ENCODE measurements around the gene CARD11.
"Not testable (repeated sequence)": the region's sequence is repeated elsewhere in the genome, so short reads cannot be mapped to it uniquely, and the experiment has no call there.

The CARD11 gene

DNA sequence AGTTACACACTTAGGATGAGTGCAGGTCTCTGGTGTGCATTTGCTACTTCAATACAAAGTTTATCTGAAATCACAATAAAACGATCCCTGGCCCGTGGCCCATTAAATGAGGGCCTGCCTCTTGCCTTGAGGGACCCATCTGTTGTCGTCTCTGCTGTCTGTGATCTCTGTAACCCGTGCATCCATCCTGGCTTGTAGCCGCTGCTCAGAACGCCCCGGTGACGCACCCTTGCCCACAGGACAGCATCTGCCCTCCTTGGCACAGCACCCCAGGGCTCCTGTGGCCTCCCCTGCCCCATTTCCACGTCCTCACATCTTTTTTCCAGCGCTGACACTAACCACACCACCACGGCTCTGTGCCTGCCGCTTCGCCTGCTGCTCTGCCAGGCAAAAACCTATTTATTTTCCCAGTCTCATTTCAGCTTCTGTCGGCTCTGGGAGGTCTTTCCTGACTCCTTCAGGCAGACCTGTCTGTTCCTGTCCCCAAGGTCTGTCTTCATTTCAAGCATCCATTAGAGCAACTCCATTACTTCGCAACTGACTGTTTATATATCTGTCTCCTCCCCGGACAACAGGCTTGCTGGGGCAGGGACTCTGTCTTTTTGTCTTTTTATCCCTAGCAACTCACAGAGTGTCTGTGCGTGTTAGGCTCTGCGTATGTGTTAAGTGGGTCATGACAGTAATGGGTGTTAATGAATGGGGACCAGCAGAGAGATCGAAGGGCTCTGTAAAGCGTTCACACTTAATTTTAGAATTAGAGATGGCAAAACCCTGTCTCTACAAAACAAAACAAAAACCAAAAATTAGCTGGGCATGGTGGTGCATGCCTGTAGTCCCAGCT is 16.4 kb downstream of the CARD11 start:
- TF ChIP-seq Cebpa-rat (IDR thresholded peaks at IDR 0.05): no peak
- Histone ChIP-seq H3K36me3 (peaks cover 0 to 27% (median 9%) of the 10 kb centered on the region in 11 experiments; a peak in 12 of 22 replicates), H3K4me1 (peaks cover 0 to 18% (median 2%) of the 10 kb centered on the region in 10 experiments; a peak in 8 of 20 replicates), H3K9me3 (replicated peaks in 1 of 11) (peaks cover 26 to 43% (median 37%) of the 10 kb centered on the region in 11 experiments), H3K27ac (no peak overlapping the region), H3K27me3 (no peaks in the 10 kb centered on the region), H3K9ac (no peak overlapping the region), H3K4me2 (peak overlapping the region in 3 of 11 experiments; percentile 34 to 47 (median 39); a peak in 6 of 22 replicates), H4K20me1 (no peaks in the 10 kb centered on the region), H3K4me3 (no peak overlapping the region)

DNA sequence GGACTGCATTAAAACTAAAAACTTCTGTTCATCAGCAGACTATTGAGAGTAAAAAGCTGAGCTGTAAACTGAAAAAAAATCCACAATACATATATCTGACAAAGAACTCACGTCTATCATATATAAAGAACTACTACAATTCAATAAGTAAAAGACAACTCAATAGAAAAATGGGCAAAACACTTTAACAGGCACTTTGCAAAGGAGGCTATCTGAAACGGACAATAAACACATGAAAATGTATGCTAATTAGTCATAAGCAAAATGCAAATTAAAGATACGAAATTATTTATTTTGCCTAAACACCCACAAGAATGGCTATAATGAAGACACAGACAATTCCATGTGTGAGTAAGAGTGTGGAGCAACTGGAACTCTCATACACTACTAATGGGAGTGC is 18.1 kb downstream of the CARD11 start:
- H3K36me3 ChIP-seq: peaks cover 0 to 27% (median 9%) of the 10 kb centered on the region in 11 experiments; a peak in 14 of 22 replicates
- H3K4me3 ChIP-seq: no peak overlapping the region
- no peaks in the 10 kb centered on the region for H3K27me3 ChIP-seq
- H4K20me1 ChIP-seq: no peaks in the 10 kb centered on the region
- no peak overlapping the region for H3K4me2 ChIP-seq
- H3K9me3 ChIP-seq (replicated peaks in 1 of 11): peaks cover 40 to 60% (median 52%) of the 10 kb centered on the region in 11 experiments
- TF ChIP-seq Cebpa-rat (IDR thresholded peaks at IDR 0.05): no peak
- peaks cover 0 to 18% (median 2%) of the 10 kb centered on the region in 10 experiments; a peak in 8 of 20 replicates for H3K4me1 ChIP-seq
- H3K9ac ChIP-seq: no peak overlapping the region
- no peak overlapping the region for H3K27ac ChIP-seq

DNA sequence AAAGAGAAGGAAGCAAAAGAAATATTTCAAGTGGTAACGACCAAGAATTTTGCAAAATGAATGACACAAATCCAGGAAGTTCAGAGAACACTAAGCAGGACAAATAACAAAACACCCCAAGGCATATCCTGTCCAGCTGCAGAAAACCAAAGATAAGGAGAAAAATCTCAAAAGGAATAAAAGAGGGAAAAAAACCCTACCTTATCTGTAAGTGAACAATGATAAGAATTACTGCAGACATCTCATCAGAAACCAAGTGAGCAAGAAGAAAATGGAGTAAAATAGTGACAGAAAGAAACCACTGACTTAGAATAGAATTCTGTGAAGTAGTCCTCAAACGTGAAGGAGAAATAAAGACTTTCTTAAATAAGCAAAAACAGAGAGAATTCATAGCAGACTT is 21.8 kb downstream of the CARD11 start:
- no peak overlapping the region for H3K9ac ChIP-seq
- H3K27me3 ChIP-seq: no peaks in the 10 kb centered on the region
- peaks cover 55 to 72% (median 65%) of the 10 kb centered on the region in 11 experiments for H3K9me3 ChIP-seq (replicated peaks in 1 of 11)
- no peak overlapping the region for H3K4me2 ChIP-seq
- H3K36me3 ChIP-seq: peaks cover 4 to 45% (median 28%) of the 10 kb centered on the region in 11 experiments; a peak in 19 of 22 replicates
- H4K20me1 ChIP-seq: no peaks in the 10 kb centered on the region
- no peak overlapping the region for H3K27ac ChIP-seq
- H3K4me1 ChIP-seq: no peaks in the 10 kb centered on the region
- no peak for TF ChIP-seq Cebpa-rat (IDR thresholded peaks at IDR 0.05)
- no peak overlapping the region for H3K4me3 ChIP-seq

DNA sequence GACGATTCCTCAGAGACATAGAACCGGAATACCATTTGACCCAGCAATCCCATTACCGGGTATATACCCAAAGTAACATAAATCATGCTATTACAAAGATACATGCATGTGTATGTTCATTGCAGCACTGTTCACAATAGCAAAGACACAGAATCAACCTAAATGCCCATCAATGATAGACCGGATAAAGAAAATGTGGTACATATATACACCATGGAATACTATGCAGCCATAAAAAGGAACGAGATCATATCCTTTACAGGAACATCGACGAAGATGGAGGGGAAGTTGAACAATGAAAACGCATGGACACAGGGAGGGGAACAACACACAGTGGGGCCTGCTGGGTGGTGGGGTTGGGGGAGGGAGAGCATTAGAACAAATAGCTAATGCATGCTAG is 22.4 kb downstream of the CARD11 start:
- not testable (repeated sequence) for H3K4me2 ChIP-seq, H4K20me1 ChIP-seq, H3K9ac ChIP-seq, H3K27ac ChIP-seq, H3K4me1 ChIP-seq, H3K27me3 ChIP-seq, H3K4me3 ChIP-seq
- Histone ChIP-seq H3K9me3 (replicated peaks in 1 of 11) (peaks cover 52 to 66% (median 59%) of the 10 kb centered on the region in 11 experiments), H3K36me3 (peaks cover 4 to 45% (median 29%) of the 10 kb centered on the region in 11 experiments; a peak in 19 of 22 replicates)

DNA sequence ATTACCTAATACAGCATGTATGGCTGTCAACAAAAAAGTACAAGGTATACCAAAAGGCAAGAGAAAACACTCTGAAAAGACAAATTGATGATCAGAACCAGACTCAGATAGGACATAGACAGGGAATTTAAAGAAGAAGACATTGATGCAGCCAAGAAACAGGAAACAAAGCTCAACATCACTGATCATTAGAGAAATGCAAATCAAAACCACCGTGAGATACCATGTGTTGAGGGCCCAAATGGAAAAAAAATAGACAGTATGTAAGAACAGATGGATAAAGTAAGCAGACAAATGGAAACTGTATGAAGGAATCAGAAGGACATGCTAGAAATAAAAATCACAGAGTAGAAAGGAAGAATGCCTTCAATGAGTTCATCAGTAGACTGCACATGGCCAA is 23.3 kb downstream of the CARD11 start:
- H3K36me3 ChIP-seq: peaks cover 4 to 39% (median 24%) of the 10 kb centered on the region in 11 experiments; a peak in 19 of 22 replicates
- no peak overlapping the region for H3K9ac ChIP-seq
- no peak overlapping the region for H3K4me2 ChIP-seq
- TF ChIP-seq Cebpa-rat (IDR thresholded peaks at IDR 0.05): no peak
- peaks cover 44 to 58% (median 50%) of the 10 kb centered on the region in 11 experiments for H3K9me3 ChIP-seq (replicated peaks in 1 of 11)
- H3K4me1 ChIP-seq: 0 out of 20 replicates have a peak, but pooled peaks cover 0 to 3% (median 0%) of the 10 kb centered on the region in 10 experiments
- no peak overlapping the region for H3K4me3 ChIP-seq
- no peaks in the 10 kb centered on the region for H4K20me1 ChIP-seq
- no peaks in the 10 kb centered on the region for H3K27me3 ChIP-seq
- no peak overlapping the region for H3K27ac ChIP-seq

DNA sequence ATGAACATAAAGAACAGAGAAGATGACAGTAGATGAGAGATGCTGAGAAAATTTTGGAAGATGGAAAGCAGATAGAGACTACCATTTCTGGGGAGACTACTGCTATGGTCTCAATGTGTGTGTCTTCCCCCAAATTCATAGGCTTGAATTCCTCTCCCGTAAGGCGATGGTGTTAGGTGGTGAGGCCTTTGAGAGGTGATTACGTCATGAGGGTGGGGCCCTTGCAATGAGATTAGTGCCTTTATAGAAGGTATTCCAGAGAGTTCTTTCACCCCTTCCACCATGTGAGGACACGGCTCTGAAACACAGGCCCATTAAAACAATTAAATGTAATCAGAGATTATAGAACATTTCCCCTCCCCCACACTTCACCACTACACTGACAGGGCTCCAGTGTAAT is 23.9 kb downstream of the CARD11 start:
- no peaks in the 10 kb centered on the region for H4K20me1 ChIP-seq
- H3K36me3 ChIP-seq: peaks cover 4 to 34% (median 20%) of the 10 kb centered on the region in 11 experiments; a peak in 19 of 22 replicates
- no peak overlapping the region for H3K4me3 ChIP-seq
- H3K27me3 ChIP-seq: no peaks in the 10 kb centered on the region
- no peak overlapping the region for H3K4me2 ChIP-seq
- TF ChIP-seq Cebpa-rat (IDR thresholded peaks at IDR 0.05): no peak
- H3K9me3 ChIP-seq (replicated peaks in 1 of 11): peaks cover 38 to 52% (median 44%) of the 10 kb centered on the region in 11 experiments
- no peak overlapping the region for H3K27ac ChIP-seq
- no peak overlapping the region for H3K9ac ChIP-seq
- 0 out of 20 replicates have a peak, but pooled peaks cover 0 to 5% (median 0%) of the 10 kb centered on the region in 10 experiments for H3K4me1 ChIP-seq

DNA sequence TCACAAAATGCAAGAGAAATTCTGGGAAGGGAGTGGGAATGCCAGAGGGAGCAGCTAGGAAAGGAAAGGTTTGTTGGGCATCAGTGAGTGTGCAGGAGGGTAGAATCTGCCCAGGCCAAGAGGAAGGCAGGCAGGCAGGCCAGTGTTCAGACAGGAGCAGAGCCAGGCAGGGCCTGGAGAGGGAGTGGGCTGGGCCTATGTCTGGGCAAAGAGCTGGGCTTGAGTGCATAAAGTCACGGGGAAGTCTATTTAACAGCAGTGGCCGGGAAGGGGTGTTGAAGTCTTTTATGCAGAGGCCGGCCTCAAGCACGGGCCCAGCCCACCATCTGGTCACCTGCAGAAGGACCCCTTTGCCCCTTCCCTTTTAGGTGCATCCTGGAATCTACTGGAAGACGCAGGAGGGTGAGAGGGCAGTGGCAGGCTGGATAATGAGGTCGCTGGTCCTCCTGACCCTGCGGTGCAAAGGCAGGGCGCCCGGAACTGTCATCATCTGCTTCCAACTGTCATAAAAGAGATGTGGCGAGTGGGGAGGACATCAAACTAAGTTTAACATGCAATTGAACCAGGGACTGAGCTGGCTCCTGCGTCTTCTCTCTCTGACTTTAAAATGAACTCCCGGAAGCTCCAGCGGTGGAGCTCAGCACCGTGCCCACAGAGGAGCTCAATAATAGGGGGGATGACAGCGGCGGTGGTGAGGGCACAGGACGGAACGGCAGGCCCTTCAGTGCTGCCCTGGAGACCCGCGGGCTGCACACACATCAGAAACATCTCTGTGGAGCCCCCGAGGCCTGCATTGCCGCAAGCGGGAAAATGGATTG is 29.5 kb downstream of the CARD11 start:
- Histone ChIP-seq H3K4me1 (peaks cover 0 to 13% (median 2%) of the 10 kb centered on the region in 10 experiments; a peak in 6 of 20 replicates), H3K27ac (no peak overlapping the region), H3K4me3 (no peak overlapping the region), H3K9me3 (replicated peaks in 1 of 11) (peaks cover 1 to 19% (median 14%) of the 10 kb centered on the region in 11 experiments), H3K27me3 (no peaks in the 10 kb centered on the region), H3K4me2 (no peak overlapping the region), H4K20me1 (no peaks in the 10 kb centered on the region; a peak in 1 of 22 replicates), H3K9ac (no peak overlapping the region), H3K36me3 (peaks cover 0 to 14% (median 7%) of the 10 kb centered on the region in 11 experiments; a peak in 16 of 22 replicates)
- TF ChIP-seq Cebpa-rat (IDR thresholded peaks at IDR 0.05): no peak

DNA sequence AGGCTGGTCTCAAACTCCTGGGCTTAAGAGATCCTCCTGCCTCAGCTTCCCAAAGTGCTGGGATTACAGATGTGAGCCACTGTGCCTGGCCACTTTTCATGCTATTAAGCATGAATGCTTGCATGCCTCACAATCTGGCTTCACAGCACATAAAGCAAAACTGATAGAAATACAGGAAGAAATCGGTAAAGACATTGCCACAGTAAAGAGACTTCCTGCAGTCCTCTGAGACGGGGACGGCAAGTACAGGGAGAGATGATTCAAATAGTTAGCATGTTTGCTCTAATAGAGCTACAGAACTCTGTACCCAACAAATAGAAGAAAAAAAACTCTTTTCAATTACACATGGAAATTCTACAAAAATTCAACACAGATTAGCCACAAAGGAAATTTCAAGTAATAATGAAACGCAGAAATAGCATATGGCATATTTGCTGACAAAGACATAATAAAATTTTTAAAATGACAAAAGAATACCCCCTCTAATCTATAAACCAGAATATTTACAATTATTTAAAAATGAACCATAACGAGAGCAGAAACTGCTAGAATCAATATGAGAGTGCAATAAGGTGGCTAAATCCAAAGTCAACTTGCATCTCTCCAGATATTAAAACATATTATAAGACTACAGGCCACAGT is 32.3 kb downstream of the CARD11 start:
- TF ChIP-seq Cebpa-rat (IDR thresholded peaks at IDR 0.05): no peak
- Histone ChIP-seq H3K9me3 (replicated peaks in 1 of 11) (peaks cover 0 to 32% (median 20%) of the 10 kb centered on the region in 11 experiments), H3K4me3 (no peak overlapping the region), H3K4me2 (peak overlapping the region in 1 of 11 experiments; percentile 18; a peak in 2 of 22 replicates), H3K27me3 (no peaks in the 10 kb centered on the region), H3K36me3 (peaks cover 0 to 23% (median 8%) of the 10 kb centered on the region in 11 experiments; a peak in 10 of 22 replicates), H3K4me1 (peaks cover 0 to 13% (median 4%) of the 10 kb centered on the region in 10 experiments; a peak in 8 of 20 replicates), H4K20me1 (no peaks in the 10 kb centered on the region; a peak in 1 of 22 replicates), H3K9ac (no peak overlapping the region), H3K27ac (no peak overlapping the region)
